Esophagus squamous epithelium (tissue), 5 donors: ENCODE results near the gene IL12B. TPM values are rescaled to one million over a fixed set of nuclear protein-coding genes. Genes with fewer than 3 reads are reported as not detected.

Experiments used
- DNase-seq: peaks from one replicate; lab custom pipeline; 2025; lab: John Stamatoyannopoulos, UW
- H3K27ac ChIP-seq, 4 donors: fragments of 200-600 bp; sonication (generic); one replicate each; pipeline ENCODE4 v1.5.1; 2016 to 2019; ENCODE audit warnings: mild to moderate bottlenecking in 1 of 4
- H3K27me3 ChIP-seq, 4 donors: fragments of 200-600 bp; sonication (generic); 1 replicate in 3 of 4; 2 replicates in 1 of 4; pipeline versions ENCODE4 v1.5.1 to v1.6.0; 2017 to 2021; ENCODE audit warnings: antibody characterized with exemption in 1 of 4
- H3K36me3 ChIP-seq, 3 donors: fragments of 200-600 bp; sonication (generic); one replicate each; pipeline ENCODE4 v1.5.1; 2016 to 2019
- H3K4me1 ChIP-seq, 3 donors: fragments of 200-600 bp; sonication (generic); one replicate each; pipeline ENCODE4 v1.5.1; 2017 to 2019
- H3K4me3 ChIP-seq, 4 donors: fragments of 200-600 bp; sonication (generic); 1 replicate in 3 of 4; 2 replicates in 1 of 4; pipeline ENCODE4 v1.5.1; 2016 to 2019; ENCODE audit warnings: mild to moderate bottlenecking in 2 of 4, moderate library complexity in 1 of 4
- H3K9me3 ChIP-seq, 3 donors: fragments of 200-600 bp; sonication (generic); one replicate each; pipeline ENCODE4 v1.5.1; 2016 to 2019
- CTCF ChIP-seq, 6 experiments: fragments of 450-650 bp in 4 of 6; fragments of 200-600 bp in 2 of 6; sonication (generic) in 2 of 6; IDR thresholded peaks; one replicate each; pipeline ENCODE4 v1.5.1; 2016 to 2019; ENCODE audit warnings: antibody characterized with exemption in 6 of 6, mild to moderate bottlenecking in 4 of 6, moderate library complexity in 4 of 6
- POLR2A ChIP-seq, 4 donors: fragments of 450-650 bp; IDR thresholded peaks; one replicate each; pipeline ENCODE4 v1.6.1; 2017; ENCODE audit warnings: antibody characterized with exemption in 4 of 4, mild to moderate bottlenecking in 4 of 4, moderate library complexity in 3 of 4
- WGBS, 2 donors: methylation state at CpG; one replicate each; pipeline ENCODE4 v1.1.5; 2018; 5-methylcytosine and 5-hydroxymethylcytosine counted together
- intact Hi-C: fragments of 100-400 bp; cut with DNase I; formaldehyde crosslinking; loops from one replicate; pipeline ENCODE4 v1.15.0; 2022
- total RNA-seq, 4 donors: library from RNA; depleted of rRNA; stranded (reverse); fragments of >200 nt; gene quantifications; one replicate each; pipeline ENCODE4 v1.1.0, GENCODE V29; 2016
- donor health status: DM: yes; HTN: yes; CAD: no.

Gene IL12B
- total RNA-seq, 4 donors from 2014 or later = not detected

GRCh38 chr5:159339460-159339859 is 9.2 kb upstream of the IL12B start:
- peaks cover 0 to 7% (median 0%) of the 10 kb centered on the region in 3 donors for H3K9me3 ChIP-seq
- intact Hi-C loops = no loop called here
- H3K4me3 ChIP-seq = no peak overlapping the region
- no peak for TF ChIP-seq POLR2A (IDR thresholded peaks at IDR 0.05)
- TF ChIP-seq CTCF (IDR thresholded peaks at IDR 0.05) = no peak
- H3K4me1 ChIP-seq = peaks cover 5 to 43% (median 8%) of the 10 kb centered on the region in 3 donors
- DNase-seq = no peak
- H3K27me3 ChIP-seq = no peaks in the 10 kb centered on the region
- no peaks in the 10 kb centered on the region for H3K36me3 ChIP-seq
- H3K27ac ChIP-seq = peak overlapping the region in 2 of 4 donors; percentile 33 to 42
- WGBS, 2 donors = 43 to 45% methylated on average over 2 of the region's 2 CpGs

- peak overlapping the region; percentile 35 to 61 (median 52) for H3K27ac ChIP-seq
- H3K36me3 ChIP-seq = no peaks in the 10 kb centered on the region
- H3K4me1 ChIP-seq = peaks cover 5 to 43% (median 8%) of the 10 kb centered on the region in 3 donors
- H3K4me3 ChIP-seq = no peak overlapping the region
- H3K9me3 ChIP-seq = no peaks in the 10 kb centered on the region
- intact Hi-C loops = no loop called here
- no peaks in the 10 kb centered on the region for H3K27me3 ChIP-seq
- no peak for DNase-seq
- TF ChIP-seq CTCF (IDR thresholded peaks at IDR 0.05) (no peak), POLR2A (IDR thresholded peaks at IDR 0.05) (no peak)
Measured at GRCh38 chr5:159338118-159338517, 7.8 kb upstream of the IL12B start.

GRCh38 chr5:159337016-159337955 is 7.0 kb upstream of the IL12B start:
- Histone ChIP-seq H3K27ac (peak overlapping the region; percentile 35 to 61 (median 52)), H3K27me3 (no peaks in the 10 kb centered on the region), H3K4me1 (peaks cover 5 to 42% (median 8%) of the 10 kb centered on the region in 3 donors), H3K36me3 (no peaks in the 10 kb centered on the region), H3K4me3 (no peak overlapping the region), H3K9me3 (no peaks in the 10 kb centered on the region)
- WGBS, 2 donors = 8 to 12% methylated on average over 1 of the region's 1 CpG
- TF ChIP-seq POLR2A (IDR thresholded peaks at IDR 0.05) = no peak
- TF ChIP-seq CTCF (IDR thresholded peaks at IDR 0.05) = no peak
- intact Hi-C loops = no loop called here
- DNase-seq = no peak

GRCh38 chr5:159336586-159336985 is 6.3 kb upstream of the IL12B start:
- Histone ChIP-seq H3K4me1 (peaks cover 7 to 39% (median 11%) of the 10 kb centered on the region in 3 donors), H3K4me3 (no peak overlapping the region), H3K27ac (no peak overlapping the region), H3K27me3 (no peaks in the 10 kb centered on the region), H3K9me3 (no peaks in the 10 kb centered on the region), H3K36me3 (no peaks in the 10 kb centered on the region)
- TF ChIP-seq CTCF (IDR thresholded peaks at IDR 0.05) = no peak
- TF ChIP-seq POLR2A (IDR thresholded peaks at IDR 0.05) = no peak
- WGBS, 2 donors = 97 to 98% methylated on average over 3 to 4 of the region's 5 CpGs
- intact Hi-C loops = no loop called here
- DNase-seq = no peak

GRCh38 chr5:159333545-159333925 is 3.2 kb upstream of the IL12B start:
- Histone ChIP-seq H3K27ac (no peak overlapping the region), H3K4me1 (peaks cover 10 to 27% (median 13%) of the 10 kb centered on the region in 3 donors), H3K9me3 (no peaks in the 10 kb centered on the region), H3K36me3 (no peaks in the 10 kb centered on the region), H3K27me3 (peaks cover 0 to 22% (median 0%) of the 10 kb centered on the region in 4 donors), H3K4me3 (no peak overlapping the region)
- TF ChIP-seq POLR2A (IDR thresholded peaks at IDR 0.05) (no peak), CTCF (IDR thresholded peaks at IDR 0.05) (no peak)
- intact Hi-C loops = no loop called here
- DNase-seq = no peak
- WGBS, 2 donors = 42 to 54% methylated on average over 1 of the region's 1 CpG
